ENCODE data around the gene TMC2.

GRCh38 chr20:2606507-2607006, 70.2 kb downstream of the TMC2 start:
- TF ChIP-seq POLR2AphosphoS5 (IDR thresholded peaks at IDR 0.05; ENCODE audit: low read depth, low read length), result no peak
- no peak for TF ChIP-seq FOXP2 (optimal IDR thresholded peaks at IDR 0.05; ENCODE audit: borderline replicate concordance, extremely low read depth, extremely low read length, insufficient read depth)

Measured in PFSK-1 (cell line).